Endothelial cell of umbilical vein (primary cell): ENCODE data around the gene HDAC11. TPM values are rescaled to one million over a fixed set of nuclear protein-coding genes. Genes with fewer than 3 reads are reported as not detected.

Experiments
- BruUV-seq: library from RNA; stranded (reverse); fragments of 400-500 nt; replicated peaks from 2 replicates; lab custom pipeline; 2021; lab: Mats Ljungman, UMichigan
- CTCF ChIA-PET: fragments of 300-600, 350-600 bp; sonication (Branson Sonifier 250); formaldehyde crosslinking; loops from one replicate; lab custom pipeline; 2021; ENCODE audit warnings: antibody characterized with exemption, inconsistent platforms; lab: Charles Lee
- POLR2A ChIA-PET: fragments of 300-600, 350-600 bp; sonication (Branson Sonifier 250); formaldehyde crosslinking; loops from one replicate; lab custom pipeline; 2021; ENCODE audit warnings: antibody characterized with exemption, inconsistent platforms; lab: Charles Lee
- DNase-seq: peaks from one replicate; pipeline ENCODE4 v3.0.0-alpha.2; 2011; ENCODE audit warnings: low read depth, low spot score
- FAIRE-seq: peaks from 2 replicates; lab custom pipeline; 2011; peaks lifted over from hg19 to GRCh38; lab: Jason Lieb, UNC
- H2AFZ ChIP-seq: 2 replicates; pipeline ENCODE4 v1.6.0; 2012; ENCODE audit warnings: low read depth, low read length, control low read depth, inconsistent platforms
- H3K27ac ChIP-seq: 2 replicates; pipeline ENCODE4 v1.5.1; 2011; ENCODE audit warnings: low read depth, mild to moderate bottlenecking, control low read depth, low read length, moderate library complexity; ENCODE audit not compliant: insufficient read depth
- H3K27me3 ChIP-seq, 2 experiments: 2 replicates each; pipeline versions ENCODE4 v1.6.0 to v1.6.1; 2011; ENCODE audit warnings: low read length in 2 of 2, mixed read lengths in 1 of 2; ENCODE audit not compliant: control insufficient read depth in 2 of 2, insufficient read depth in 2 of 2
- H3K36me3 ChIP-seq, 2 experiments: 2 replicates in 1 of 2; 3 replicates in 1 of 2; pipeline ENCODE4 v1.5.1; 2011; ENCODE audit warnings: low read length in 2 of 2, mild to moderate bottlenecking in 1 of 2, moderate library complexity in 1 of 2; ENCODE audit not compliant: control insufficient read depth in 2 of 2, insufficient read depth in 2 of 2; ENCODE audit errors: extremely low read depth in 1 of 2
- H3K4me1 ChIP-seq: 3 replicates; pipeline ENCODE4 v1.5.1; 2011; ENCODE audit warnings: mild to moderate bottlenecking, low read length; ENCODE audit not compliant: control insufficient read depth, insufficient read depth; ENCODE audit errors: extremely low read depth
- H3K4me2 ChIP-seq: 2 replicates; pipeline ENCODE4 v1.6.1; 2011; ENCODE audit warnings: low read length, control low read depth, mixed read lengths; ENCODE audit not compliant: insufficient read depth
- H3K4me3 ChIP-seq, 3 experiments: fragments of 200-600 bp in 1 of 3; sonication (generic), shearing (Covaris generic) in 1 of 3; replicated peaks in 1 of 3; 2 replicates each; pipeline ENCODE4 v1.5.1; 2011 to 2016; ENCODE audit warnings: control low read depth in 3 of 3, low read length in 3 of 3, mild to moderate bottlenecking in 2 of 3, inconsistent platforms in 1 of 3, low read depth in 1 of 3, moderate library complexity in 1 of 3; ENCODE audit not compliant: insufficient read depth in 1 of 3
- H3K79me2 ChIP-seq: 2 replicates; pipeline ENCODE4 v1.6.0; 2012; ENCODE audit warnings: low read length, inconsistent platforms; ENCODE audit not compliant: control insufficient read depth, insufficient read depth
- H3K9ac ChIP-seq: replicated peaks from 2 replicates; pipeline ENCODE3; 2011; ENCODE audit warnings: low read length, control low read depth; ENCODE audit not compliant: insufficient read depth; ENCODE audit errors: extremely low read depth
- H3K9me1 ChIP-seq: replicated peaks from 3 replicates; pipeline ENCODE4 v1.6.0; 2011; ENCODE audit warnings: mild to moderate bottlenecking, low read length; ENCODE audit not compliant: control insufficient read depth, insufficient read depth; ENCODE audit errors: extremely low read depth
- H3K9me3 ChIP-seq: replicated peaks from 2 replicates; pipeline ENCODE4 v1.5.1; 2012; ENCODE audit warnings: low read length, inconsistent platforms; ENCODE audit not compliant: control insufficient read depth, insufficient read depth
- H4K20me1 ChIP-seq: replicated peaks from 2 replicates; pipeline ENCODE3; 2011; ENCODE audit warnings: mild to moderate bottlenecking, low read length; ENCODE audit not compliant: control insufficient read depth, insufficient read depth; ENCODE audit errors: extremely low read depth
- EZH2 ChIP-seq: IDR thresholded peaks from 2 replicates; pipeline ENCODE4 v1.6.1; 2012; ENCODE audit warnings: borderline replicate concordance, low read depth, mild to moderate bottlenecking, moderate library complexity, low read length, inconsistent platforms; ENCODE audit not compliant: severe bottlenecking
- FOS ChIP-seq: IDR thresholded peaks from 2 replicates; pipeline ENCODE4 v1.6.1; 2011; ENCODE audit warnings: mild to moderate bottlenecking, low read length, moderate library complexity, borderline replicate concordance; ENCODE audit not compliant: insufficient read depth
- GATA2 ChIP-seq: IDR thresholded peaks from 2 replicates; pipeline ENCODE4 v1.7.0; 2011; ENCODE audit warnings: low read depth, mild to moderate bottlenecking, moderate library complexity, mixed read lengths, low read length; ENCODE audit not compliant: insufficient read length, insufficient read depth
- JUN ChIP-seq: IDR thresholded peaks from 2 replicates; pipeline ENCODE4 v1.6.1; 2011; ENCODE audit warnings: borderline replicate concordance, low read depth; ENCODE audit not compliant: insufficient read length, insufficient read depth
- MYC ChIP-seq: IDR thresholded peaks from one replicate; pipeline ENCODE4 v1.6.1; 2011; ENCODE audit warnings: mild to moderate bottlenecking, low read depth, low read length
- POLR2A ChIP-seq: IDR thresholded peaks from 2 replicates; pipeline ENCODE4 v1.6.1; 2012; ENCODE audit warnings: low read depth, mild to moderate bottlenecking, control low read depth, low read length
- POLR2AphosphoS5 ChIP-seq: IDR thresholded peaks from 2 replicates; pipeline ENCODE4 v1.6.1; 2012; ENCODE audit warnings: low read depth, mild to moderate bottlenecking, control low read depth, low read length, moderate library complexity; ENCODE audit not compliant: insufficient read depth
- dilution Hi-C: fragments of 300-500 bp; cut with MboI; formaldehyde crosslinking; loops from one replicate; pipeline ENCODE4 v1.15.0; 2019; ENCODE audit warnings: low sequenced_read_pairs; ENCODE audit not compliant: extremely low pct_ligation_motif_present
- intact Hi-C: fragments of 100-400 bp; cut with micrococcal nuclease; formaldehyde crosslinking; loops from one replicate; pipeline ENCODE4 v1.10.0; 2022
- polyA plus RNA-seq, 4 experiments: library from polyadenylated mRNA; depleted of rRNA in 3 of 4; stranded (reverse) in 3 of 4; unstranded in 1 of 4; fragments of >200 nt; gene quantifications; 2 replicates each; pipeline versions ENCODE4 v1.2.1 to v1.2.3, GENCODE V29; 2011 to 2012; ENCODE audit warnings: missing spikeins in 1 of 4
- total RNA-seq: library from RNA; stranded (reverse); gene quantifications from 2 replicates; pipeline ENCODE4 v1.2.3, GENCODE V29; 2021
- TF ChIP-seq, protein P1 (sequence below), 2 donors: IDR thresholded peaks; 1 replicate in 1 of 2; 2 replicates in 1 of 2; pipeline ENCODE4 v1.5.1; 2011; ENCODE audit warnings: low read length in 2 of 2, mild to moderate bottlenecking in 2 of 2, moderate library complexity in 2 of 2, control low read depth in 1 of 2, inconsistent platforms in 1 of 2, low read depth in 1 of 2; ENCODE audit not compliant: insufficient read depth in 1 of 2; ENCODE audit errors: extremely low read depth in 1 of 2
- TF ChIP-seq, protein P2 (sequence below): IDR thresholded peaks from 2 replicates; pipeline ENCODE4 v1.6.1; 2011; ENCODE audit not compliant: insufficient read depth, insufficient read length

The HDAC11 gene
- total and polyA plus RNA-seq, 2 donors (not counting 3 experiments of a cell fraction or from before 2014, with no cell fraction given), result 6.8 to 8.8 TPM

DNA sequence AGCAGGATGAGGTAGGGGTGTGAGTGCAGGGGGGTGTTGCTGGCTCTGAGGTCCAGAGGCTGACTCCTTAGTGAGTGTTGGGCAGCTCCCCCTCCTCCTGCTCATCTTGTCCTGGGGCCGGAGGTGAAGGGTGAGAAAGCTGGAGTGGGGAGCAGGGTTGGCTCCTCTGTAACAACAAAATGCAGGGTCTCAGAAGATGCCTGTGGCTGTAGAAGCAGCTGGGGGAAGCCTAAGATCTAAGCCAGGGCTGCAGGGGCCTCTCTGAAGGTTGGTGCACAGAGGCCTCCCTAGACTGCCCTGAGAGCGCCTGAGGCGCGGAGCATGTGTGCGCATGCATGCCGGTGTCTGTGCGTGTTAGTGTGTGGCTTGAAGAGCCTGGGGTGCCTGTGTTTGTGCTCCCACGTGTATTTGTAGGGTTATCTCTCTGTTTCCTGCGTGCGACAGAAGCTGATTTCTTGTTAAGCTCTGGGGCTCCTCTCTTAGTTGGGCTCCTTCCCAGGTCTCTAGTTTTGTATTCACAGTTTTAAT is 5.3 kb upstream of the HDAC11 start:
- no peak overlapping the region for H3K9ac ChIP-seq
- ChIA-PET POLR2A (no interaction called here), CTCF (interaction anchor here (1.2 to 1.5 kb wide), 2 partner anchors 21 to 22 kb away, joined by 3 to 5 read pairs; no protein-coding TSS in a partner anchor)
- dilution Hi-C loops (loop anchor here (25.0 kb wide), 1 partner anchor 388 kb away; no protein-coding TSS in a partner anchor), intact Hi-C loops (no loop called here)
- no TSS peak for BruUV-seq
- no peak overlapping the region for H3K4me3 ChIP-seq
- no peaks in the 10 kb centered on the region for H3K27me3 ChIP-seq
- H4K20me1 ChIP-seq, result no peaks in the 10 kb centered on the region
- no peaks in the 10 kb centered on the region for H3K79me2 ChIP-seq
- peaks cover 4% of the 10 kb centered on the region for H3K4me1 ChIP-seq
- DNase-seq (no peak), FAIRE-seq (no peak)
- TF ChIP-seq JUN (no peak), POLR2A (no peak), GATA2 (no peak), MYC (no peak), FOS (no peak), EZH2 (no peak), POLR2AphosphoS5 (no peak)
- TF ChIP-seq, protein P1, sequence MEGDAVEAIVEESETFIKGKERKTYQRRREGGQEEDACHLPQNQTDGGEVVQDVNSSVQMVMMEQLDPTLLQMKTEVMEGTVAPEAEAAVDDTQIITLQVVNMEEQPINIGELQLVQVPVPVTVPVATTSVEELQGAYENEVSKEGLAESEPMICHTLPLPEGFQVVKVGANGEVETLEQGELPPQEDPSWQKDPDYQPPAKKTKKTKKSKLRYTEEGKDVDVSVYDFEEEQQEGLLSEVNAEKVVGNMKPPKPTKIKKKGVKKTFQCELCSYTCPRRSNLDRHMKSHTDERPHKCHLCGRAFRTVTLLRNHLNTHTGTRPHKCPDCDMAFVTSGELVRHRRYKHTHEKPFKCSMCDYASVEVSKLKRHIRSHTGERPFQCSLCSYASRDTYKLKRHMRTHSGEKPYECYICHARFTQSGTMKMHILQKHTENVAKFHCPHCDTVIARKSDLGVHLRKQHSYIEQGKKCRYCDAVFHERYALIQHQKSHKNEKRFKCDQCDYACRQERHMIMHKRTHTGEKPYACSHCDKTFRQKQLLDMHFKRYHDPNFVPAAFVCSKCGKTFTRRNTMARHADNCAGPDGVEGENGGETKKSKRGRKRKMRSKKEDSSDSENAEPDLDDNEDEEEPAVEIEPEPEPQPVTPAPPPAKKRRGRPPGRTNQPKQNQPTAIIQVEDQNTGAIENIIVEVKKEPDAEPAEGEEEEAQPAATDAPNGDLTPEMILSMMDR (IDR thresholded peaks at IDR 0.05; ENCODE audit: extremely low read depth in 1 of 2, insufficient read depth in 1 of 2, low read depth in 1 of 2, low read length in 2 of 2), result no peak
- TF ChIP-seq, protein P2, sequence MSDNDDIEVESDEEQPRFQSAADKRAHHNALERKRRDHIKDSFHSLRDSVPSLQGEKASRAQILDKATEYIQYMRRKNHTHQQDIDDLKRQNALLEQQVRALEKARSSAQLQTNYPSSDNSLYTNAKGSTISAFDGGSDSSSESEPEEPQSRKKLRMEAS, result no peak
- H3K4me2 ChIP-seq, result no peak overlapping the region
- no peaks in the 10 kb centered on the region for H3K9me3 ChIP-seq
- H2AFZ ChIP-seq, result no peak overlapping the region
- H3K36me3 ChIP-seq, result no peaks in the 10 kb centered on the region
- no peaks in the 10 kb centered on the region for H3K9me1 ChIP-seq
- no peak overlapping the region for H3K27ac ChIP-seq
